HepG2 (cell line): ENCODE results near the gene ITGAX.

Experiments
- BCL6 ChIP-seq: IDR thresholded peaks from 2 replicates; pipeline ENCODE4 v1.6.1; 2016; ENCODE audit warnings: missing genetic modification reagents, missing compliant biosample characterization
- CTCF ChIP-seq: sonication (generic); formaldehyde crosslinking; IDR thresholded peaks from 2 replicates; pipeline ENCODE4 v1.5.0; 2020; ENCODE audit warnings: mild to moderate bottlenecking, missing genetic modification reagents, moderate library complexity
- IRX3 ChIP-seq: sonication (generic); formaldehyde crosslinking; IDR thresholded peaks from 2 replicates; pipeline ENCODE4 v1.8.1; 2023; ENCODE audit warnings: mild to moderate bottlenecking, low read depth, missing genetic modification reagents, borderline replicate concordance
- RAD51 ChIP-seq: fragments of 450-650 bp; IDR thresholded peaks from 2 replicates; pipeline ENCODE4 v1.6.1; 2016; ENCODE audit warnings: borderline replicate concordance
- RFX5 ChIP-seq: IDR thresholded peaks from 2 replicates; pipeline ENCODE4 v1.6.1; 2011; ENCODE audit warnings: low read depth, low read length, improper control_type of control experiment
- ZNF350 ChIP-seq: sonication (generic); formaldehyde crosslinking; IDR thresholded peaks from 2 replicates; pipeline ENCODE4 v1.4.0; 2020; ENCODE audit warnings: mild to moderate bottlenecking, low read depth, missing genetic modification reagents, borderline replicate concordance
- TF ChIP-seq, protein P1 (sequence below): sonication (generic); formaldehyde crosslinking; IDR thresholded peaks from 2 replicates; pipeline ENCODE4 v1.5.1; 2020; ENCODE audit warnings: mild to moderate bottlenecking, missing genetic modification reagents, moderate library complexity

- TF ChIP-seq CTCF (CRISPR knock-in tag) (no peak), RAD51 (no peak), BCL6 (no peak), ZNF350 (CRISPR knock-in tag) (no peak), RFX5 (no peak), IRX3 (CRISPR knock-in tag) (no peak)
- TF ChIP-seq, protein P1, sequence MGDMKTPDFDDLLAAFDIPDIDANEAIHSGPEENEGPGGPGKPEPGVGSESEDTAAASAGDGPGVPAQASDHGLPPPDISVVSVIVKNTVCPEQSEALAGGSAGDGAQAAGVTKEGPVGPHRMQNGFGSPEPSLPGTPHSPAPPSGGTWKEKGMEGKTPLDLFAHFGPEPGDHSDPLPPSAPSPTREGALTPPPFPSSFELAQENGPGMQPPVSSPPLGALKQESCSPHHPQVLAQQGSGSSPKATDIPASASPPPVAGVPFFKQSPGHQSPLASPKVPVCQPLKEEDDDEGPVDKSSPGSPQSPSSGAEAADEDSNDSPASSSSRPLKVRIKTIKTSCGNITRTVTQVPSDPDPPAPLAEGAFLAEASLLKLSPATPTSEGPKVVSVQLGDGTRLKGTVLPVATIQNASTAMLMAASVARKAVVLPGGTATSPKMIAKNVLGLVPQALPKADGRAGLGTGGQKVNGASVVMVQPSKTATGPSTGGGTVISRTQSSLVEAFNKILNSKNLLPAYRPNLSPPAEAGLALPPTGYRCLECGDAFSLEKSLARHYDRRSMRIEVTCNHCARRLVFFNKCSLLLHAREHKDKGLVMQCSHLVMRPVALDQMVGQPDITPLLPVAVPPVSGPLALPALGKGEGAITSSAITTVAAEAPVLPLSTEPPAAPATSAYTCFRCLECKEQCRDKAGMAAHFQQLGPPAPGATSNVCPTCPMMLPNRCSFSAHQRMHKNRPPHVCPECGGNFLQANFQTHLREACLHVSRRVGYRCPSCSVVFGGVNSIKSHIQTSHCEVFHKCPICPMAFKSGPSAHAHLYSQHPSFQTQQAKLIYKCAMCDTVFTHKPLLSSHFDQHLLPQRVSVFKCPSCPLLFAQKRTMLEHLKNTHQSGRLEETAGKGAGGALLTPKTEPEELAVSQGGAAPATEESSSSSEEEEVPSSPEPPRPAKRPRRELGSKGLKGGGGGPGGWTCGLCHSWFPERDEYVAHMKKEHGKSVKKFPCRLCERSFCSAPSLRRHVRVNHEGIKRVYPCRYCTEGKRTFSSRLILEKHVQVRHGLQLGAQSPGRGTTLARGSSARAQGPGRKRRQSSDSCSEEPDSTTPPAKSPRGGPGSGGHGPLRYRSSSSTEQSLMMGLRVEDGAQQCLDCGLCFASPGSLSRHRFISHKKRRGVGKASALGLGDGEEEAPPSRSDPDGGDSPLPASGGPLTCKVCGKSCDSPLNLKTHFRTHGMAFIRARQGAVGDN (CRISPR knock-in tag) = no peak
These were observed 59.0 kb downstream of the ITGAX start for GRCh38 chr16:31413943-31414342.
